Lower leg skin (tissue), 4 donors: ENCODE results near the gene NBDY. TPM values are rescaled to one million over a fixed set of nuclear protein-coding genes. Genes with fewer than 3 reads are reported as not detected.
"Not testable (repeated sequence)": the region's sequence is repeated elsewhere in the genome, so short reads cannot be mapped to it uniquely, and the experiment has no call there.

Source experiments
- DNase-seq, 2 donors: peaks; one replicate each; pipeline ENCODE4 v3.0.0-alpha.2; 2019; ENCODE audit warnings: low spot score in 2 of 2
- H3K4me3 ChIP-seq: fragments of 200-600 bp; sonication (generic); 2 replicates; pipeline ENCODE4 v1.5.1; 2017; ENCODE audit warnings: mild to moderate bottlenecking, low read depth; ENCODE audit not compliant: poor library complexity, severe bottlenecking
- CTCF ChIP-seq, 3 donors: fragments of 450-650 bp; IDR thresholded peaks; one replicate each; pipeline ENCODE4 v1.5.1; 2016; ENCODE audit warnings: antibody characterized with exemption in 3 of 3, mild to moderate bottlenecking in 3 of 3, moderate library complexity in 2 of 3
- POLR2A ChIP-seq, 2 donors: fragments of 450-650 bp; IDR thresholded peaks; one replicate each; pipeline ENCODE4 v1.6.1; 2016 to 2017; ENCODE audit warnings: antibody characterized with exemption in 2 of 2, mild to moderate bottlenecking in 1 of 2, moderate library complexity in 1 of 2
- WGBS, 2 donors: methylation state at CpG; one replicate each; pipeline ENCODE4 v1.1.5; 2018; 5-methylcytosine and 5-hydroxymethylcytosine counted together
- intact Hi-C: fragments of 100-400 bp; cut with DNase I; formaldehyde crosslinking; loops from one replicate; pipeline ENCODE4 v1.15.0; 2023; ENCODE audit warnings: low total_unique reads
- total RNA-seq, 4 donors: library from RNA; depleted of rRNA; stranded (reverse); fragments of >200 nt; gene quantifications; one replicate each; pipeline ENCODE4 v1.1.0, GENCODE V29; 2016

Gene NBDY
- 10 to 100 TPM; 13.7 to 23.5 (median 16.6) TPM for total RNA-seq

GRCh38 chrX:56729152-56729850, at the start of gene NBDY:
Gene NBDY (plus strand): TSS chrX:56729243. CDS start chrX:56729354, 111 bp downstream.
- WGBS, 2 donors: 1 to 17% methylated on average over 21 to 23 of the region's 23 CpGs
- intact Hi-C loops: no loop called here
- H3K4me3 ChIP-seq: peak within 1 kb of the TSS; percentile 52
- TF ChIP-seq CTCF (IDR thresholded peaks at IDR 0.05): no peak
- TF ChIP-seq POLR2A (IDR thresholded peaks at IDR 0.05): no peak
- DNase-seq: peak; percentile 15 to 84

GRCh38 chrX:56704530-56704929, 24.5 kb upstream of the NBDY start:
- WGBS, 2 donors: 62 to 66% methylated on average over 3 to 4 of the region's 4 CpGs
- intact Hi-C loops, DNase-seq, H3K4me3 ChIP-seq: not testable (repeated sequence)

GRCh38 chrX:56726605-56727004, 2.4 kb upstream of the NBDY start:
- no peak overlapping the region for H3K4me3 ChIP-seq
- WGBS, 2 donors: 0% methylated on average over 1 of the region's 1 CpG
- no peak for TF ChIP-seq POLR2A (IDR thresholded peaks at IDR 0.05)
- TF ChIP-seq CTCF (IDR thresholded peaks at IDR 0.05): no peak
- intact Hi-C loops: no loop called here
- DNase-seq: peak in 1 of 2 donors; percentile 14

- intact Hi-C loops: no loop called here
- WGBS, 2 donors: 67 to 70% methylated on average over 3 of the region's 3 CpGs
- no peak for TF ChIP-seq CTCF (IDR thresholded peaks at IDR 0.05)
- TF ChIP-seq POLR2A (IDR thresholded peaks at IDR 0.05): no peak
- no peak overlapping the region for H3K4me3 ChIP-seq
- no peak for DNase-seq
Observed at GRCh38 chrX:56727531-56727930, 1.5 kb upstream of the NBDY start.

- 20 to 22% methylated on average over 2 of the region's 2 CpGs for WGBS, 2 donors
- intact Hi-C loops: no loop called here
- H3K4me3 ChIP-seq: no peak overlapping the region
- TF ChIP-seq POLR2A (IDR thresholded peaks at IDR 0.05): no peak
- no peak for TF ChIP-seq CTCF (IDR thresholded peaks at IDR 0.05)
- no peak for DNase-seq
Observed at GRCh38 chrX:56728321-56728720, 722 bp upstream of the NBDY start.

GRCh38 chrX:56728752-56729151, 291 bp upstream of the NBDY start:
- intact Hi-C loops: no loop called here
- 1 to 24% methylated on average over 8 of the region's 8 CpGs for WGBS, 2 donors
- DNase-seq: no peak
- H3K4me3 ChIP-seq: no peak overlapping the region
- TF ChIP-seq POLR2A (IDR thresholded peaks at IDR 0.05): no peak
- no peak for TF ChIP-seq CTCF (IDR thresholded peaks at IDR 0.05)
